AG08395 (cell line): Measurements from ENCODE around the gene TCEA2.
"Not testable (repeated sequence)": the region's sequence is repeated elsewhere in the genome, so short reads cannot be mapped to it uniquely, and the experiment has no call there.

ENCODE experiments used
- DNase-seq: peaks from one replicate; pipeline ENCODE4 v3.0.0; 2012; ENCODE audit warnings: mixed read lengths, low spot score

TCEA2 gene

DNA sequence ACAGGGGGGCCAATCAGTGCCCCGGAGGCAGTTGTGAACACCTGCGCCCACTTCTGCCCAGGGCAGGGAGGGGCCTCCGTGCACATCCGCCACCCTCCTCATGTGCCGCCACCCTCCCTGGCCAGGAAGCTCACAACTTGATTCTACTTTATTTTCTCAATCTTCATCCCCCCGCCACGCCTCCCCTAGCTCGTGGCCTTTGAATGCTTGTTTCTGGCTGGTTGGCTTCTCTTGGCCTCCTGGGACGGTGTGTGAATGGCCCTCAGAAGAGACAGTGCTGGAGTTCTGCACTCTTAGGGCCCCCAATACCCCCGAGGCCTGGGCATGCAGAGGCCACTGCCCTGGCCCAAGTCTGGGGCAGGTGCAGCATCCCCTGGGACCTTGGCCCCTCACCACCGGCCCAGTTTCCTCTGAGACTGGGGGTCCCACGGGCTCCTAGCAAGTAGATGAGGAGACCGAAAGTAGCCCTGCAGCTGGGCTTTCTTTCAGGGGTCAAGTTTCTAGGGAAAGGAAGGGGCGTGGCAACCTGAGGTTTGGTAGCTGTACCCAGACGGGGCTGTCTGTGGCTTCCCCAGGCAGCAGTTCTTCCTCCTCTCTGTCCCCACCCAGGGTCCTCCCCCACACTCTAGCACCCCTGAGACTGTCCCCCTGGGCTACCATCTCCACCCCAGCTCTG lies 15.0 kb downstream of the TCEA2 start:
- DNase-seq, result no peak

DNA sequence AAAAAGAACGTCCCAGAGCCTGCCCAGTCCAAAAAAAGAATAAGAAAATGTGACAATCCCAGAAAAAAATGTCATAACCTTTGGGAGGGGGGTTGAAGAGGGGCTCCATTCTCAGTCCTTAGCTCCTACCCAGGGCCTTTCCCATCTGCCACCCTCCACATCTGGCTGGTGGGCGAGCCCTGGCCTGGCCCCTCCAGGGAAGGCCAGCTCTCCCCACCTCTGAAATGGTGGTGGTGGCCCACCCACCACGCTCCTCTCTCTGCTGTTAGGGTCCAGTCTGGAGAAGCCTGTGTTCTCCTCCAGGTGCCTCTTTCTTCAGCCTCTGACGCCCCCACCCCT lies 15.9 kb downstream of the TCEA2 start:
- DNase-seq, result no peak

DNA sequence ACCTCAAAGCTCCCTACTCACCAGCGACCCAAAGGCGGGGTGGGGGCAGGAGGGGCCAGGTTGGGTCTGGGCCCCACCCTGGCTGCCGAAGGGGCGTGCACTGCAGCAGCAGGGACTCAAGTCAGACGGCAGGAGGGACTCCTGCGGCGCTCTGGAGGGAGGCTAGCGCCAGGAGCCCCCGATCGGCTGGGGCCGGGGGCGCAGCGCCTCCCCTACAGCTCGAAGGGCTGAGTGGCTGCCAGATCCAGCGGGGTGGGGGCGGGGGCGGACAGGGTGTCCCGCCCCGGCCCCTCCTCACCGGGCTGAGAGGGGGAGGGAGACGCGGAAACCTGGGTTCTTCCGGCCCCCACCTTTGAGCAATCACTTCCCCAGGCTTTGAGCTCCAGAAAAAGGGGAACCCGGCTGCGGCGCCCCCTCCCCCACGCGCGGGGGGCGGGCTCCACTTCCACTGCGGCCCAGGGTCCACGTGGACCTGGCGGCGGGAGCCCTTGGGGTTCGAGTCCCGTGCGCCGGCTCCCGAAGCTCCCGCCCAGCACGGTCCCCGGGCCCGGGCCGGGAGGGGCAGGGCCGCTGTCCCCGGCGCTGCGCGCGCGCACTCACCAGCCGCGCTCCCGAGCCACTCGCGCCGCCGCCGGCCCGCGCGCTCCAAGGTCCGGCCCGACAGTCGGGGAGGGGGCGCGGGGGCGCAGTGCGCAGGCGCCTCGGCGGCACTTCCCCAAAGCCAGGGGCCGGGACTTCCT lies 16.4 kb downstream of the TCEA2 start, which contains the start of gene RGS19:
TSS of gene RGS19 (minus strand) at position 246 of the 740 bp plus-strand sequence. CDS start 2,632 bp downstream, outside the sequence.
- peak; percentile 83 for DNase-seq

DNA sequence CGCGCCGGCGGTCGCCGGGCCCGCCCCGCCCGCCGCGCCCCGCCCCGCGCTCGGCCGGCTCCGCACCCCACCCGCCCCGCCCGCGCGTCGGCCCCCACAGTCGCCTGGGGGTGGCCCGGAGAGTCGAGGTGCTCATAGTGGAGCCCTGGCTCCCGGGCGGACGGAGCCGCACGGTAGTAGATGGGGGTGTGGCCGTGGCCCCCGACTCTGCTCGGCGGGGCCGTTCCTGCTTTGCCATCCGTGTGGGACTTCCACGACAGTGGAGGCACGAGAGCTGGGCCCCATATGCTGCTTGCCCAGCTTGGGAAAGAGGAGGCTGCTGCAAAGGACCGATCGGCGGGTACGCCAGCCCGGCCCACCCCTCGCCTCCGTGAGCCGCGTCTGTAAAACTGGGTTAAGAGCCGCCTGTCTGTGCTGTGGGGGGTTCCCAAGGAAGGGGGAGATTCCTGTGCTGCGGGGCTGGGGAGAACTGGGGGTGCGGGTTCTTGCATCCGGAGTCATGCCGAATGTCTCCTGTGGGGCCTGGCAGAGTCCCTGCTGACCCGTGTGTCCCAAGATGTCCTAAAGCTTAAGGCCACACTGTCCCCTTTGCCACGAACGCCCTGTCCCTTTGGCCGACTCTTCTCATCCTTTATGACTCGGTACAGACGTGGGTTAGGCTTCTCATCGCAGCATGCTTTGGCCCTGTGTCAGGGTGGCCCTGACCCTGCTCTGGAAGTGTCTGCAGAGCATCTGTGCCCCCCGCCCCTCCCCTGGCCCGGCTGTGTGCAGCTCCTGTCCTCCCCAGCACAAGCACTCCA lies 17.2 kb downstream of the TCEA2 start, which contains the start of gene OPRL1:
TSS of gene OPRL1 (plus strand) at position 70 of the 800 bp plus-strand sequence. CDS start 12,639 bp downstream, outside the sequence.
- DNase-seq, result no peak

DNA sequence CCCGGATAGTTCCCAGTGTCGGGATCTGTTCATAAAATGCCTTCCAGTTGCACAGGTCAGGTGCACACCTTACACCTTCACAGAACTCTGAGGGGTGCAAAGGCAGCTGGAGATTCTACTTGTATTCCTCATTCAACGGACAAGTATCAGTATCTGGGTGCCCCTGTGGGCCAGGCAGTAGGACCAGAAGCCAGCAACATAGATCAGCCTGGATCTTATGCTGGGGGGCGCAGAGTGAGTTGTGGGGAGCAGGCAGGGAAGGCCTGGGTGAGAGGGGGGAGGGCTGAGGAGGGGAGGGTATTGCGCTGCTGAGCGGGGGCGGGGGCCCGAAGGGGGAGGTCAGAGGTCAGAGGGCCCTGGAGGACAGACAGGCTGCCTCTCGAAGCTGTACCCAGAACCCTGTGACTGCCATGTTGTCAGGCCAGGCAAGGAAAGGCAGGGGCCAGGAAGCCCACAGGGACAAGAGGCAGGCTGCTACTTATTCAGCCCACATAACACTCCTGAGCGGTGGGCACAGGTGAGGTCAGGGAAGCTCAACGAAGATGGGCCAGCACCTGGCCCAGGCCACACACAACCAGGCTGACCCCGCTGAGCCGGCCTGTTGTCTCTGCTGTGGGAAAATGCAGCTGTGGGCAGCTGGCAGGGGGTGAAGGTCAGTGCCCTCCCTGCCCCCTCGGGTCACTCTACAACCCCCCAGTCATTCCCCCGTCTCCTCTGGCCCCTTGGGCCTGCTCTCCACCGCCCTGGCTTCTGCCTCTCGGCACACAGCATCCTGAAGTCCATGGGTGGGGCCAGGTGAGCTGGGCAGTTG lies 18.0 kb downstream of the TCEA2 start:
- no peak for DNase-seq

DNA sequence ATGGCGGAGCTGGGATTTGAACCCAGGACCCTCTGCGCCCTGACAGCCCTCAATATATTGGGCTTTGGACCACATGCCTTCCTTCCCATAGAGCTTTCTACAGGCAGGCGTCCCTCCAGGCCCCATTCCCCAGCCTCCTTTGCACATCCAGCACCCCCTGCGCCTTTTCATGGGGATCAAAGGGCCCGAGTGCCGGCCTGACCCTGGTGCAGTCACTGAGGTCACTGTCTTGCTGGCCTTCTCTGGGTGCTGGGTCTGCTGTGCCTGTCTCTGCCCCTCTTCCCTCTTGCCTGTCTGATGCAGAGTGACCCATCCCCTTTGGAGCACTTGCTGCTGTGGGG lies 18.6 kb downstream of the TCEA2 start:
- DNase-seq, result no peak

DNA sequence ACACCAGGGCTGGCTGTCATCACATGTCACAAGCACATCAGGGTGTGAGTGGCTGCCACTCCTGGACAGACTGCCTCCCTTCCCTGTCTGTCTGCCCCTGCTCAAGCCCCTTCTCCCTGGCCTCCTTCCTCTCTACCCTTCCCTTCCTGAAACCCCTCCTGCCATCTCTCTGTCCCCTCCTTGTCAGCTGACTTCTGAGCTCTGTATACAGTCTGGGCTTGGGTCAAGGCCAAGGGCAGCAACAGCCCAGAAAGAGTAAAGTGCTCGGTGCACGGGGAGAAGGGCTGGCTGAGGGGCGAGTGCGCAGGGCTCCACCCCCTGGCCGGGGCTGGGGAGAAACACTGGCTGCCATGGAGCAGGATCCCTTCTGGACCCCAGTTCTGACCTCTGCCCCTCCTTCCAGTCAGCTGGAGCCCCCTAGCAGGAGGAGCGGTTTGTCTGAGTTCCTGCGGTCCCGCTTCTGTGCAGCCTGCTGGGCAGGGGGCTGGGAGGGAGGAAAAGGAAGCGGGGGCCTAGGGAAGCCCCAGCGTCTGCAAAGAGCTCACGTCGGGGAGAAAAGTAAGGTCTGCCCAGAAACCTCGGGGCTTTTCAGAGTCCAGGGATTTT lies 19.2 kb downstream of the TCEA2 start:
- no peak for DNase-seq

DNA sequence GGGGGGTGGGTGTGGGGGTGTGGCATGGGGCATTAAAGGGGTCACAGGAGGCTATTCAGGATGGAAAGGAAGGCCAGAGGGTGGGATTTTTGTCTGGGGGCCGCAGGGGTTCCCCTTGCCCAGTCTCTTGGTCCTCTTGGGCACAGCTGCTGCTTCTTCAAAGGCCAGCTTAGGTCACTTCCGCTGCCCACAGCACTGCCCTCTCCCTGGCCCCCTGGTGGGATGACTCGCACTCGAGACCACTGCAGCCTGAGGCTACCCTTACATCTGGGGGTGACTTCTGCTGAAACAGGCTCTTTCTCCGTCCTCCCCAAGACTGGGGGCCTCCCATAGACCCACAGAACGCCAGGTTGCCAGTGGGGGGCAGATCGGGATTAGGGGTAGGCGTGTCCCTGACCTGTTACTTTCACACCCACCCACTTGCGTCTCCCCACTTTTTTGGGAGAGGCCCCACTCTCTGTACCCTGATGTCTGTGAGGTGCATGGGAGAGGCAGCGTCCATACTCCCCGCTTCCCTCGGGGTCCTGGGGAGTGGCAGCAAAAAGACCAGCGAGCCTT lies 19.9 kb downstream of the TCEA2 start:
- DNase-seq, result no peak

DNA sequence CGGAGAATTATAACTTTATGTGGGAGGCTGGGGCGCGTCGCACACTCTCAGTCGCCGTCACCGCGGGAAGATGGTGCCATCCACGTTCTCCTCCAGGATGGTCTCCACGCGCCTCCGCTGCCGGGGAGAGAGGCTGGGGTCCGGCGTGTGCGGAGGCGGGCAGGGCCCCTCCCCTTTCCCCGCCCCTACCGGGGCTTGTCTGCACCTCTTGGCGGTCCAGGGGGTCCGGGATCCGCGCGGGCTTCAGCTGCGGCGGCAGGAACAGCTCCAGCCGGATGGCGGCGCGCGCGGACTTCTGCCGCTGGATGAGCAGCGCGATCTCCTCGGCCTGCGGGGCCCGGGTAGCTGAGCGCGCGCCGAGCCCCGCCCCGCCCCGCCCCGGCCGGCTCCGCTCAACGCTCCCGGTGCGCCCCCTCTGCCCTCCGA lies 20.4 kb downstream of the TCEA2 start:
- DNase-seq, result peak; percentile 77

DNA sequence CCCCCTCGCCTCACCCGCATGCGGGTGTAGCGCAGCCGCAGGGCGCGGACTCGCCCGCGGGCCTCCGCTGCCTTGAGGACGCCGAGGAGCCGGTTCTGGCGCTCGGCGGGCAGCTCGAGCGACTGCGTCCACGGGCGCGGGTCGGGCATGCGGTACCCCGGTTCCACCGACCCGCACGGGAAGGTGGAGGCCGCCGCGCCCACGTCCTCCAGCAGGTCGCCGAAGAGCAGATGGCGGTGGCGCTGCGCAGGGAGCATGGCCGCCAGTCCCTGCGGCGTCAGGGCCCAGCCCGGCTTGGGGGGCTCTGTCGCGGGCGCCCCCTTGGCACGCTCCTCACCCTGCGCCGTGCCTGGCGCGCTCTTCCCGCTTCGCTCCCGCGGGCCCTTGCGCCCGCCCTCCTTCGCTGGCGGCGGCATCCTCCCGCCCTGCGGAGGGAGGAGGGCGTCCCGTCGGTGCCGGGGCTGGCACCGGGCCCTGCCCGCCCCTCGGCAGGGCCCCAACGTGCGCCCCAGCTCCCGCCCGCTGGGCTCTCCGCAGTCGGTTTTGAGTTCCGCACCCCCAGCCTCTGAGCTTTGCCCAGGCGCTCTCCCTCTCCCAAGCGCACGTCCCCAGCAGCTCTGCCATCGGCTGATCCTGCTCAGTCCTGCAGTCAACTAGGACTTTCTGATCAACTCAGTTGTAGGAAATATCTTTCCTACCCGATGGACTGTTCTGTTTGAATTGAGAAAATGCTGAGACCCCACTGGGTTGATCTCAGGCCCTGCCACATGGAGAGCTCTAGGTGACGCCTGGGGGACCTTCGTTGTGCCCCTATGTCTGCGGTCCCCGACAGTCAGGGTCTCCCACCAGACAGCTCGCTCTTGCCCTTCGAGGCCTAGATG lies 21.0 kb downstream of the TCEA2 start, which contains the start of gene LKAAEAR1:
TSS of gene LKAAEAR1 (minus strand) at position 595 of the 881 bp plus-strand sequence. CDS start at position 416, 179 bp downstream.
- DNase-seq, result no peak

DNA sequence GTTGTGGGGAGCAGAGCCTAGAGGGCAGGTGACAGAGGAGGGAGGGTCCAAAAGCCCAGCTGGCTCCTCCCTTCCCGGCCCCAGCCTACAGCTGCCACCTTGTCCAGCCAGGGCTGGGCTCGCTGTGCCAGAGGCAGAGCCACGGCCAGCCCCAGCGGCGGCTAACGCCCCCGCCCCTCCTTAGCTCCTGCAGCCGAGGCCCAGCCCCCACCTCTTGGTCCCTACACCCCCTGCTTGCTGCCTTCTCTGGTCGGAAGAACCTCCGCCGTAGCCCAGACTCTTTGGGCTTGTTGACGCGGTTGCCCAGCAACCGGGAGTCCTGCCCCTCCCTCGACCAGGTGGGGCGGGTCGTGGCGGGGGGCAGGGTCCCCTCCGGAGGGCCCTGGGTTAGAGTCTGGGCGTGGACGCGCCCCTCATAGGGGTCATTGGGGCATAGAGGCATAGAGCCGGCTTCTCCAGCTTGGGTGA lies 21.7 kb downstream of the TCEA2 start:
- DNase-seq, result no peak

DNA sequence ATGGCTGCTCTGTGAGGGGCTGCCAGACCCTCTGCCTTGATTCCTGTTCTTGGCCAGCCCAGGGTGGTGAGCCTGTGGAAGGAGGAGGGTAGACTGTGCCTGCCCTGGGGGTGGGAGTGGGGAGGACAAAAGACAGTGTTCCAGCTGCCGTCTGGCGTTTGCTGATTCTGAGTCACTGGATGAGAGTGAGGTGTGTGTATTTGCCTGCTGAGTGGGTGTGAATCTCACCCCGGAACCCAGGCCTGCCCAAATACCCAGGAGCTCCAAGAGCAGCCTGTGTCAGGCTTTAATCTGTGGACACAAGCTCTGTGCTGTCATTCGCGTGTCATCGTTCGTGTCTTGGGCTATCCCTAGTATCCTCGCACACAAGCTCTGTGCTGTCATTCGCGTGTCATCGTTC lies 23.8 kb downstream of the TCEA2 start:
- DNase-seq, result no peak

DNA sequence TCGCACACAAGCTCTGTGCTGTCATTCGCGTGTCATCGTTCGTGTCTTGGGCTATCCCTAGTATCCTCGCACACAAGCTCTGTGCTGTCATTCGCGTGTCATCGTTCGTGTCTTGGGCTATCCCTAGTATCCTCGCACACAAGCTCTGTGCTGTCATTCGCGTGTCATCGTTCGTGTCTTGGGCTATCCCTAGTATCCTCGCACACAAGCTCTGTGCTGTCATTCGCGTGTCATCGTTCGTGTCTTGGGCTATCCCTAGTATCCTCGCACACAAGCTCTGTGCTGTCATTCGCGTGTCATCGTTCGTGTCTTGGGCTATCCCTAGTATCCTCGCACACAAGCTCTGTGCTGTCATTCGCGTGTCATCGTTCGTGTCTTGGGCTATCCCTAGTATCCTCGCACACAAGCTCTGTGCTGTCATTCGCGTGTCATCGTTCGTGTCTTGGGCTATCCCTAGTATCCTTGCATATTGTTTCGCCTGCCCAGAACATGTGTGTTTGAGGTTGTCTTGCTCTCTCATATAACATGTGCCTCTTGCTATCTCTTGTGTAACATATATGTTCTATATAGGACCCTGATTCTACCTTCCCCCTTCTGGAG lies 24.3 kb downstream of the TCEA2 start:
- DNase-seq, result not testable (repeated sequence)

DNA sequence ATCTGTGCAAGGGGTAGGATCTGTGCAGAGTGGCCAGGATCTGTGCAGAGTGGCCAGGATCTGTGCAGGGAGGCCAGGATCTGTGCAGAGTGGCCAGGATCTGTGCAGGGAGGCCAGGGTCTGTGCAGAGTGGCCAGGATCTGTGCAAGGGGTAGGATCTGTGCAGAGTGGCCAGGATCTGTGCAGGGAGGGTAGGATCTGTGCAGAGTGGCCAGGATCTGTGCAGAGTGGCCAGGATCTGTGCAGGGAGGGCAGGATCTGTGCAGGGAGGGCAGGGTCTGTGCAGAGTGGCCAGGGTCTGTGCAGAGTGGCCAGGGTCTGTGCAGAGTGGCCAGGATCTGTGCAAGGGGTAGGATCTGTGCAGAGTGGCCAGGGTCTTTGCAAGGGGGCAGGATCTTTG lies 25.6 kb downstream of the TCEA2 start:
- not testable (repeated sequence) for DNase-seq

DNA sequence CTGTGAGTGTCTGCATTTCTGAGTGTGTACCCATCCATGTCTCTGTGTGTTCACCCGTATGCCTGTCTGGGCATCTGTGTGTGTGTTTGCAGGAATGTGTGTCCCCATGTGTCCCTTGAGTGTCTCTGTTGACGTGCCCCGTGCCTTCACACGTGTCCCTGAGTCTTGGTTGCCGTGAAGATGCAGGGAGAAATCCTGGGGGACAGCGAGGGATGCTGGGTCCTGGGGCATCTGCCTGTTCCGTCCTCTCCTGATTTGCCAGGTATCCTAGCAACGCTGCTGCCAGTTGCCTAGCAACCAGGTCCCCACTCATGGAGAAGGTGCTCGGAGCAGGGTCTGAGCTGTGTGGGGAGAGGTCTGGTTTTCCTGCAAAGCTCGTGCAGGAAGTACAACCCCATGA lies 27.2 kb downstream of the TCEA2 start:
- no peak for DNase-seq

DNA sequence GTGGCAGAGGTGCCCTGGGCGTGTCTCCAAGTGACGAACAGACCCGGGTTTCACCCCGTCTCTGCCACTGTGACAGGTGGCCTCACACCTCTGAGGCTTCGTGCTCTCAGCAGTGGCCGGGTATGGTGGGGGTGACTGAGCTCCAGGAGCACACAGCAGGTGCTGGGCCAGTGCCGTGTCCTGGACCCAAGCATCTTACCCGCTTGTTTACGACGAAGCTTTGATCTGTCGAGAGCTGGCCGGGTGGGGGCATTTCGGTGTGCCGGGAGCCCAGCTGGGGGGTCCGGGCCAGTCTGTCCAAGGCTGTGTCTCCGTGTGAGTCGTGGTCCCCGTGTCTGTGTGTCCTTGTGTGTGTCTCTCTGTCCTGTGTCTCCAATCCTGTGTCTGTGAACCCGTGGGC lies 28.3 kb downstream of the TCEA2 start:
- DNase-seq, result no peak

DNA sequence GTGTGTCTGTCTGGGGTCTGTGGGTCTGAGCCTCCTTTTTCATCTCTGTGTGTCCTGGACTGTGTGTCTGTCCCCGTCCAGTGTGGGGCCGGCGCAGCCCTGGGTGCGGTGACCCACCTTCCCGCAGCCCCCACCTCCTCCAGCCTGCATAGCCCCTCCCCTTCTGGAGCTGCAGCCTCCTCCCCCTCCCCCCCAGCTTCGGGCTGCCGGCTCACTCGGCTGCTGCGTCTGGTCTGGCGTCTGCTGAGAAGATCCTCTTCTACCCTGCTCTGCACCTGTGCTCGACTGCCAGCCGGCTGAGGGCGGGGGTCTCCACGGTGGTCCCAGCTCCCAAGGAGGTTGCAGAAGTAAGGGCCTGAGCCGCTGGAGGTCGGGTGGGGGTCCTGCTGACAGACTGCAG lies 28.8 kb downstream of the TCEA2 start:
- DNase-seq, result no peak

DNA sequence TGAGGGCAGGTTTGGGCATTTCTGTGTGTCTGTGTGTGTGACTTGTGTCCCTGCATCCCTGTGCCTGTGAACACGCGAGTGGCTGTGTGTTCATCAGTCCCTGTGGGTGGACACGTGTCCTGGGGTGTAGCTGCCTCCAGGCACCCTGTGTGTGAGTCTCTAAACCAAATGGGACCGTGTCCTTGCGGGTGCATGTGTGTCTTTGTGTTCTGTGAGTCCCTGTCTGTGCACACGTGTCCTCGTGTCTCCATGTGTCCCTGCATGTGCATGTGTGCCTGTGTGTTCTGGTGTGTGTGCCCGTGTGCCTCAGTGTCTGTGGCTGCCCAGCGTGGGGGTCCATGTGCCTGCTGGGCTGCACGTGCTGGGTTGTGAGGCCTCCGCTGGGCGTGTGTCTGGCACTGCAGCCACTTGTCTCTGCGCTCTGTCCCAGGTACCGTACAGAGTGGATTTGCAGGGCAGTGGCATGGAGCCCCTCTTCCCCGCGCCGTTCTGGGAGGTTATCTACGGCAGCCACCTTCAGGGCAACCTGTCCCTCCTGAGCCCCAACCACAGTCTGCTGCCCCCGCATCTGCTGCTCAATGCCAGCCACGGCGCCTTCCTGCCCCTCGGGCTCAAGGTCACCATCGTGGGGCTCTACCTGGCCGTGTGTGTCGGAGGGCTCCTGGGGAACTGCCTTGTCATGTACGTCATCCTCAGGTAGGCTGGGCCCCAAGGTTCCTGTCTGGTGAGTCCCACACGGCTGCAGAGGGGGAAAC lies 29.4 kb downstream of the TCEA2 start:
- DNase-seq, result no peak

DNA sequence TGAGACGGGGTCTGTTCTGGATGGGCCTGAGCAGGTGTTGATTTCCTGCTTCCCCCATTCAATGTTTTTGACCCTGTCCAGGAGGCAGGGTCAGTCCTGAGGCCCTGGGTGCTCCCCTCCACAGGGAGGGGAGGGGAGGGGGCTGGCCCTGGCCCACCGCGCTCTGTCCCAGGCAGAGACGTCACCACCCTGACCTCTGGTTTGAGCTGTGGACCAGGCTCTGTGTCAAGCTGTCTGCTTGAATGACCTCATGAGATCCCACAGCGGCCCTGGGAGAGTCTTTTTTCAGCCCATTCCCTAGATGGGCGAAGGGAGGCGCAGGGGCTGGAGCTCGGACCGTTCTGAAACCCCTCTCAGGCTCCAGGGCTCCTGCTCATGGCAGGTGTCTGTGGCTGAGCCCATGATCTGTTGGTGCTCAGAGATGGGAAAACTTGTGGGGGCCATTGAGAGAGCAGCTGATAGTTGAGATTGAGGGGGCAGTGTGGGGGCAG lies 30.1 kb downstream of the TCEA2 start:
- DNase-seq, result no peak
